OCI-LY7 (cell line): ENCODE measurements around the gene MTCH1. TPM values are rescaled to one million over a fixed set of nuclear protein-coding genes. Genes with fewer than 3 reads are reported as not detected.

Source experiments
- BruUV-seq: library from RNA; stranded (reverse); fragments of 400-500 nt; replicated peaks from 2 replicates; lab custom pipeline; 2021; lab: Mats Ljungman, UMichigan
- CTCF ChIA-PET: fragments of 300-600 bp; sonication (Branson Sonifier 250); formaldehyde crosslinking; loops from one replicate; lab custom pipeline; 2022; ENCODE audit warnings: antibody characterized with exemption; ENCODE audit not compliant: unreplicated experiment; lab: Charles Lee
- POLR2A ChIA-PET: fragments of 300-600 bp; sonication (Branson Sonifier 250); formaldehyde crosslinking; loops from one replicate; lab custom pipeline; 2022; ENCODE audit warnings: antibody characterized with exemption; lab: Charles Lee
- DNase-seq: peaks from one replicate; pipeline ENCODE4 v3.0.0-alpha.2; 2015; ENCODE audit warnings: low spot score
- H2AFZ ChIP-seq: fragments of 200-600 bp; sonication (generic), shearing (Covaris generic); 2 replicates; pipeline ENCODE4 v1.6.1; 2014; ENCODE audit warnings: mild to moderate bottlenecking, antibody characterized with exemption, low read length, moderate library complexity
- H3K27ac ChIP-seq: fragments of 200-600 bp; sonication (generic); 2 replicates; pipeline ENCODE4 v1.5.1; 2014; ENCODE audit warnings: mixed run types, low read depth, mild to moderate bottlenecking, moderate library complexity, low read length, inconsistent platforms; ENCODE audit not compliant: poor library complexity, severe bottlenecking
- H3K36me3 ChIP-seq: fragments of 200-600 bp; sonication (generic); 2 replicates; pipeline ENCODE4 v1.6.1; 2014; ENCODE audit warnings: mild to moderate bottlenecking, antibody characterized with exemption, low read length, moderate library complexity, mixed read lengths; ENCODE audit not compliant: insufficient read depth
- H3K4me1 ChIP-seq: fragments of 200-600 bp; sonication (generic); 2 replicates; pipeline ENCODE4 v1.5.1; 2014; ENCODE audit warnings: mild to moderate bottlenecking, low read length; ENCODE audit not compliant: insufficient read depth, poor library complexity, severe bottlenecking
- H3K4me2 ChIP-seq: fragments of 200-600 bp; sonication (generic); 2 replicates; pipeline ENCODE4 v1.6.1; 2014; ENCODE audit warnings: mild to moderate bottlenecking, low read length
- H3K4me3 ChIP-seq: fragments of 200-600 bp; sonication (generic); 2 replicates; pipeline ENCODE4 v1.5.1; 2014; ENCODE audit warnings: mild to moderate bottlenecking, low read depth, low read length; ENCODE audit not compliant: poor library complexity, severe bottlenecking
- H3K79me2 ChIP-seq: fragments of 200-600 bp; sonication (generic); 2 replicates; pipeline ENCODE4 v1.6.1; 2016; ENCODE audit warnings: low read depth, mild to moderate bottlenecking, low read length, moderate library complexity, mixed read lengths; ENCODE audit not compliant: insufficient read depth
- H3K9me2 ChIP-seq: fragments of 200-600 bp; sonication (generic); 2 replicates; pipeline ENCODE4 v1.6.1; 2016; ENCODE audit warnings: mild to moderate bottlenecking, low read length, mixed read lengths; ENCODE audit not compliant: insufficient read depth
- H3K9me3 ChIP-seq: fragments of 200-600 bp; sonication (generic); 2 replicates; pipeline ENCODE4 v1.6.1; 2014; ENCODE audit warnings: mild to moderate bottlenecking, mixed run types, low read length, mixed read lengths
- H4K20me1 ChIP-seq: fragments of 200-600 bp; sonication (generic); 2 replicates; pipeline ENCODE4 v1.6.1; 2014; ENCODE audit warnings: mild to moderate bottlenecking, antibody characterized with exemption, low read length, moderate library complexity, mixed read lengths; ENCODE audit not compliant: insufficient read depth
- CTCF ChIP-seq: fragments of 200-600 bp; sonication (generic); conservative IDR thresholded peaks from 2 replicates; pipeline ENCODE4 v1.5.1; 2014; ENCODE audit warnings: mild to moderate bottlenecking, antibody characterized with exemption, low read length, moderate library complexity, mixed read lengths
- EZH2phosphoT487 ChIP-seq: fragments of 200-600 bp; sonication (generic); IDR thresholded peaks from 2 replicates; pipeline ENCODE4 v1.6.1; 2018; ENCODE audit warnings: low read depth, borderline replicate concordance, mild to moderate bottlenecking, mixed run types, antibody characterized with exemption, low read length, moderate library complexity, mixed read lengths
- intact Hi-C: fragments of 100-400 bp; cut with micrococcal nuclease; formaldehyde crosslinking; loops from one replicate; pipeline ENCODE4 v1.10.0; 2022; ENCODE audit not compliant: unreplicated experiment
- total RNA-seq, 2 experiments: library from RNA; depleted of rRNA in 1 of 2; stranded (reverse); fragments of >200 nt in 1 of 2; shearing (Covaris generic) in 1 of 2; gene quantifications; 2 replicates each; pipeline ENCODE4 v1.2.3, GENCODE V29; 2014 to 2022

Gene MTCH1
- total RNA-seq, 2 experiments from 2014 or later, result 72.5 to 93.7 TPM

- no peaks in the 10 kb centered on the region for H3K9me3 ChIP-seq
- H3K27ac ChIP-seq, result no peak overlapping the region
- ChIA-PET CTCF (interaction anchor here (0.5 to 0.7 kb wide), 2 partner anchors 12 to 191 kb away, joined by 3 to 4 read pairs; no protein-coding TSS in a partner anchor), POLR2A (interaction anchor here (1.5 to 1.8 kb wide), 2 partner anchors 31 to 107 kb away, joined by 3 to 4 read pairs; no protein-coding TSS in a partner anchor)
- TF ChIP-seq EZH2phosphoT487, result no peak
- no peak for TF ChIP-seq CTCF
- no peaks in the 10 kb centered on the region for H3K79me2 ChIP-seq
- H2AFZ ChIP-seq, result no peak overlapping the region
- H3K4me2 ChIP-seq, result no peak overlapping the region
- no peaks in the 10 kb centered on the region for H4K20me1 ChIP-seq
- H3K36me3 ChIP-seq, result no peaks in the 10 kb centered on the region
- peaks cover 13% of the 10 kb centered on the region for H3K4me1 ChIP-seq
- H3K9me2 ChIP-seq, result no peaks in the 10 kb centered on the region
- intact Hi-C loops, result loop anchor here (2.0 to 5.0 kb wide), 2 partner anchors 32 to 237 kb away; no protein-coding TSS in a partner anchor
- BruUV-seq, result no TSS peak
- H3K4me3 ChIP-seq, result no peak overlapping the region
- DNase-seq, result no peak
These were observed 33.1 kb upstream of the MTCH1 start for GRCh38 chr6:37019065-37019450.

GRCh38 chr6:37018198-37019064 lies 32.4 kb upstream of the MTCH1 start:
- no peaks in the 10 kb centered on the region for H3K9me2 ChIP-seq
- H3K36me3 ChIP-seq, result no peaks in the 10 kb centered on the region
- H3K4me1 ChIP-seq, result peaks cover 13% of the 10 kb centered on the region
- no peaks in the 10 kb centered on the region for H3K79me2 ChIP-seq
- peak overlapping the region; percentile 24; the same call in 1 of the 2 replicates for H3K4me2 ChIP-seq
- peak; percentile 91 for DNase-seq
- intact Hi-C loops, result loop anchor here (1.0 to 5.0 kb wide), 7 partner anchors 32 to 252 kb away; partner anchors contain the start of gene C6orf89
- no TSS peak for BruUV-seq
- no peaks in the 10 kb centered on the region for H4K20me1 ChIP-seq
- H3K9me3 ChIP-seq, result no peaks in the 10 kb centered on the region
- no peak overlapping the region for H3K27ac ChIP-seq
- ChIA-PET CTCF (interaction anchor here (0.6 to 1.7 kb wide), 17 partner anchors 11 to 240 kb away, joined by 3 to 31 read pairs (median 5); partner anchors contain the start of genes C6orf89 and TMEM217), POLR2A (interaction anchor here (0.7 to 2.2 kb wide), 6 partner anchors 12 to 133 kb away, joined by 3 to 12 read pairs (median 5); no protein-coding TSS in a partner anchor)
- no peak overlapping the region for H3K4me3 ChIP-seq
- no peak overlapping the region for H2AFZ ChIP-seq
- TF ChIP-seq EZH2phosphoT487, result no peak
- TF ChIP-seq CTCF, result peak; percentile 93
